T-helper 9 cell (primary cell): Measurements from ENCODE around the gene STRA6.

Experiments used
- DNase-seq: peaks from one replicate; pipeline ENCODE4 v3.0.0-alpha.2; 2020

The STRA6 gene

GRCh38 chr15:74130849-74131627 lies 71.5 kb downstream of the STRA6 start:
- no peak for DNase-seq

- DNase-seq, result no peak
Observed at GRCh38 chr15:74130155-74130848, 72.3 kb downstream of the STRA6 start, which contains the start of gene ISLR2. TSS of gene ISLR2 (plus strand) at chr15:74130586. CDS start at chr15:74132755, 2,169 bp downstream.

DNA sequence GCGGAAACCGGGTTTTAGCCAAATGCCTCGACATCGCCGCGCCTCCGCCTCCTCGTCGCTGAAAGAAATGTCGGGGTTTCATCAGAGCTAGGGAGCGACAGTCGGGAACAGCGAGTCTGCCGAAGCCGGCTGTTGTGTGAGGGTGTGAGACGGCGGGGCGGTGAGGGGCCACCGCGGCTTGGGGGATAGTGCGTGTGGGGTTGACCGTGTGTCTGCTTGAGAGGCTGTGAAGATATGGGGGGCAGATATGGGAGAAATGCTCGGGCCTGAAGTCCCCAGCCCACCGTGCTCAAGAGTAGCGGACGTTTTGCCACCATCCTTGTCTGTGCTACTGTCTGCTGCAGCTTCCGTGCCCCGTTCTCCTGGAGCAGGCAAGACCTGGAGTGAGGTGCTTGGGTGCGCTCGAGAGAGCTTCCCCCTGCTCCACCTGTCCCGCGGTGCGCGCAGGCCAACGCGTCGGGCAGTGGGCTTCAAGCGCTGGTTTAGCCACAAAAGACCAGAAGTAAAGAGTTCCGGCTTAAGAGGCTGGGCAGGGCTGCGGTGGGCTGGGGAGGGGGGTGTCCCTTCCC lies 72.9 kb downstream of the STRA6 start:
- DNase-seq, result no peak
